GM23248 (cell line): ENCODE data around the gene RRN3. TPM values are rescaled to one million over a fixed set of nuclear protein-coding genes. Genes with fewer than 3 reads are reported as not detected.
"Not testable (repeated sequence)": the region's sequence is repeated elsewhere in the genome, so short reads cannot be mapped to it uniquely, and the experiment has no call there.

Experiments used
- DNase-seq: peaks from one replicate; pipeline ENCODE4 v3.0.0-alpha.2; 2015
- H2AFZ ChIP-seq: fragments of 200-600 bp; sonication (generic); 2 replicates; pipeline ENCODE4 v1.6.1; 2016; ENCODE audit warnings: antibody characterized with exemption
- H3F3A ChIP-seq: fragments of 200-600 bp; sonication (generic); 2 replicates; pipeline ENCODE4 v1.6.1; 2016; ENCODE audit warnings: mild to moderate bottlenecking, antibody characterized with exemption, mixed run types; ENCODE audit not compliant: insufficient read depth
- H3K27ac ChIP-seq: fragments of 200-600 bp; sonication (generic); 2 replicates; pipeline ENCODE4 v1.5.1; 2016; ENCODE audit warnings: mild to moderate bottlenecking
- H3K27me3 ChIP-seq: fragments of 200-600 bp; sonication (generic); replicated peaks from 2 replicates; pipeline ENCODE4 v1.6.1; 2016; ENCODE audit warnings: mild to moderate bottlenecking; ENCODE audit not compliant: insufficient read depth
- H3K36me3 ChIP-seq: fragments of 200-600 bp; sonication (generic); 2 replicates; pipeline ENCODE4 v1.6.1; 2016; ENCODE audit warnings: low read depth, mild to moderate bottlenecking
- H3K4me1 ChIP-seq: fragments of 200-600 bp; sonication (generic); 2 replicates; pipeline ENCODE4 v1.6.1; 2016; ENCODE audit warnings: mild to moderate bottlenecking; ENCODE audit not compliant: insufficient read depth
- H3K4me2 ChIP-seq: fragments of 200-600 bp; sonication (generic); one replicate; pipeline ENCODE4 v1.6.1; 2016; ENCODE audit warnings: mild to moderate bottlenecking; ENCODE audit not compliant: unreplicated experiment
- H3K4me3 ChIP-seq: fragments of 200-600 bp; sonication (generic); 2 replicates; pipeline ENCODE4 v1.5.1; 2016; ENCODE audit warnings: mild to moderate bottlenecking
- H3K79me2 ChIP-seq: fragments of 200-600 bp; sonication (generic); 2 replicates; pipeline ENCODE4 v1.6.1; 2016; ENCODE audit warnings: mild to moderate bottlenecking; ENCODE audit not compliant: insufficient read depth
- H3K9ac ChIP-seq: fragments of 200-600 bp; sonication (generic); 2 replicates; pipeline ENCODE4 v1.6.1; 2016; ENCODE audit warnings: mild to moderate bottlenecking
- H3K9me2 ChIP-seq: fragments of 200-600 bp; sonication (generic); 2 replicates; pipeline ENCODE4 v1.6.1; 2016; ENCODE audit warnings: mixed run types, mild to moderate bottlenecking, moderate library complexity; ENCODE audit not compliant: insufficient read depth
- H3K9me3 ChIP-seq: fragments of 200-600 bp; sonication (generic); one replicate; pipeline ENCODE4 v1.6.1; 2017; ENCODE audit warnings: low read depth
- H4K20me1 ChIP-seq: fragments of 200-600 bp; sonication (generic); 2 replicates; pipeline ENCODE4 v1.6.0; 2016; ENCODE audit not compliant: insufficient read depth
- EZH2 ChIP-seq: fragments of 200-600 bp; sonication (generic); IDR thresholded peaks from 2 replicates; pipeline ENCODE4 v1.6.1; 2018; ENCODE audit warnings: antibody characterized with exemption, mild to moderate bottlenecking; ENCODE audit not compliant: insufficient read depth, poor library complexity, severe bottlenecking
- EZH2phosphoT487 ChIP-seq: fragments of 200-600 bp; sonication (generic); IDR thresholded peaks from 2 replicates; pipeline ENCODE4 v1.6.1; 2018; ENCODE audit warnings: antibody characterized with exemption, moderate library complexity, mild to moderate bottlenecking, low read depth; ENCODE audit not compliant: insufficient read depth
- WGBS, 2 experiments: methylation state at CpG; one replicate each; pipeline ENCODE4 v1.1.6; 2015 to 2017; ENCODE audit warnings: low lambda C conversion rate in 2 of 2, low coverage in 1 of 2; ENCODE audit errors: missing lambda C conversion rate in 2 of 2; 5-methylcytosine and 5-hydroxymethylcytosine counted together
- in situ Hi-C: fragments of 300-500 bp; cut with MboI; formaldehyde crosslinking; loops from 2 replicates; pipeline ENCODE4 v1.15.0; 2020
- polyA plus RNA-seq: library from polyadenylated mRNA; unstranded; fragments of >200 nt; fragmentation: Nextera tagmentation; extraction: Ambion mirVana; gene quantifications from 2 replicates; pipeline ENCODE4 v1.2.1, GENCODE V29; 2016
- total RNA-seq: library from RNA; depleted of rRNA; stranded (reverse); fragments of >200 nt; shearing (Covaris generic); gene quantifications from 2 replicates; pipeline ENCODE4 v1.2.3, GENCODE V29; 2014

RRN3 gene
- total and polyA plus RNA-seq, 2 experiments from 2014 or later: 24.8 to 36.2 TPM

DNA sequence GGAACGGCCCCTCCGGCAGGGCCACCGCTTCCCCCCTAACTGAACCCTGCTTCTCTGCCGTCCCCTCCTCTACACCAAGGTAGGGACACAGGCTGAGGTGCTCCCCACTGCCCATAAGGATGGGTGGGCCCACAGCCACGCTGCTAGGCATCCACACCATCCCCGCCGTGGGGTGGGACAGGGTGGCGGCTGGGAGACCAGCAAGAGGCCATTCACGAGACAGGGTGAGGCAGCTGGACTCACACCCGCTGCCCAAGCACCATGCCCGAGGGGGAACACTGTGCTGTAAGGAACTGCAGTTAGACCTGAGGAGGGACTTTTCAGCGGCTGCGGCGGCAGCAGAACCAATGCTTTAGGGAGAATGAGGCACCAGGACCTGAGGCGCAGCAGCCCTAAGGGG is 47.5 kb upstream of the RRN3 start:
- Histone ChIP-seq H3K9me3 (no peaks in the 10 kb centered on the region), H3K27me3 (no peaks in the 10 kb centered on the region), H3K4me1 (peaks cover 34% of the 10 kb centered on the region), H3F3A (0 out of 2 replicates have a peak, but pooled peaks cover 6% of the 10 kb centered on the region), H3K9ac (no peak overlapping the region), H3K36me3 (no peaks in the 10 kb centered on the region), H4K20me1 (no peaks in the 10 kb centered on the region; the same call in 1 of the 2 replicates), H3K79me2 (peaks cover 71% of the 10 kb centered on the region), H3K9me2 (no peaks in the 10 kb centered on the region), H3K4me2 (no peak overlapping the region), H2AFZ (no peak overlapping the region), H3K27ac (no peak overlapping the region), H3K4me3 (no peak overlapping the region)
- TF ChIP-seq EZH2 (no peak), EZH2phosphoT487 (no peak)
- in situ Hi-C loops: no loop called here
- peak; percentile 36 for DNase-seq
- WGBS, 2 experiments: 54 to 65% methylated on average over 8 to 12 of the region's 15 CpGs

DNA sequence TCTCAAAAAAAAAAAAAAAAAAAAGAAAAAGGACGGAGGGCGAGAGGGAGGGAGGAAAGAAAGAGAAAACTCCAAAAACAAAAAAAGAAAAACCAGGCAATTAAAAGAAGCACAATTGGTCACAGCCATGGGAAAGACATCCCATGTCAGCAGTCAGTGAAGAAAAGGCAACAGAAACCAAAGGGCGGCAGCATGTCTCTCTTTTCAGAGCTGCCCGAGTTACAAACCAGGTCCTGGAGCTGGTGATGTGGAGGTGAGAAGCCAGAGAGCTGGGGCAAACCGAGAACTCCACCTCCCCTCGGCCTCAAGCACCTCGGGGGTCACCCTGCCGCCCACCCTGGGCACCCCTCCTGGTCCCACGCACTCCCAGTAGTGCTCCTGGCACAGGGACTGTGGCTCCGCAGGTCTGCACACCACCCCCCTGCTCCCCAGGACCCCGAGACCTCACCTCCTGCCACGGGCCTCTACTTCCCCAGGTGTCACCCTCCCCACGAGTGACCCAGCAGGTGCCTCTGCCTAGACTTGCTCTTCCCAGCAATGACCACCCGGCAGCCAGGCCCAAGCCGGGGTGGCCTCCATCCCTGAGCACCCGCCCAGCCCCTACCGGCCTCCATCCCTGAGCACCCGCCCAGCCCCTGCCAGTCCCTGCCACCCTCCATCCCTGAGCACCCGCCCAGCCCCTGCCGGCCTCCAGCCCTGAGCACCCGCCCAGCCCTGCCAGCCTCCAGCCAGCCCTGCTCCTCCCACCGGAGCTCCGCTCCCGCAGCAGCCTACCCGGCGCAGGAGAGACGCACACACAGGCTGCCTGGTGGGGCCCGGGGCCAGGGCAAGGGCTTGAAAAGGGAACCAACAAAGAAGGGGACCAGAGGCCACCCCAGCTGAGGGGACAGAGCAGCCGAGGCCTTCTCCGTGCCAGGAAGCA is 46.6 kb upstream of the RRN3 start:
- peaks cover 26% of the 10 kb centered on the region for H3K4me1 ChIP-seq
- H2AFZ ChIP-seq, H3K4me3 ChIP-seq, H4K20me1 ChIP-seq, H3K9me3 ChIP-seq, H3K27ac ChIP-seq, H3F3A ChIP-seq, H3K36me3 ChIP-seq, H3K9me2 ChIP-seq, in situ Hi-C loops, H3K27me3 ChIP-seq: not testable (repeated sequence)
- peak; percentile 62 for DNase-seq
- 35 to 41% methylated on average over 19 to 29 of the region's 30 CpGs for WGBS, 2 experiments
- peak overlapping the region; percentile 36; the same call in 1 of the 2 replicates for H3K9ac ChIP-seq
- peaks cover 67% of the 10 kb centered on the region for H3K79me2 ChIP-seq
- peak overlapping the region; percentile 62 for H3K4me2 ChIP-seq

DNA sequence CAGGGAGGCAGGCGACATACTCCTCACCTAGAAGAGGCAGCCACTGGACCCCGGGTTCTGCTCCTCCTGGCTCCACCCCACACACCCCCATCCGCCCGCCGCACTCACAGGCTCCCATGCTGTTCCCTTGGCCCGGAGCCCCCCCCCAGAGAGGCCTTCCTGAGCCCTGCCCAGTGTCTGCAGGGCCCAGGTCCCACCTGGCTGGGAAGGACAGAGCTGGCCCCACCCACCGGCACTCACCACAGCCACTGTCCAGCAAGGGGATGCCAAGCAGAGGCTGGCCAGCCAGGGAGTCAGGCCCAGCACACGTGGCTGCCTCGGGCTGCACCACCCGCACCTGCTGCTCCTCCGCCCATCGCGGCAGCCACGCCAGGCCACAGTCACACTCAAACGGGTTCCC is 43.4 kb upstream of the RRN3 start:
- H3K9ac ChIP-seq, DNase-seq, H3K27me3 ChIP-seq, H4K20me1 ChIP-seq, in situ Hi-C loops, H3K4me2 ChIP-seq, H3K9me3 ChIP-seq, H3F3A ChIP-seq, H3K36me3 ChIP-seq, H3K27ac ChIP-seq, H3K9me2 ChIP-seq, H2AFZ ChIP-seq, H3K4me1 ChIP-seq, H3K4me3 ChIP-seq: not testable (repeated sequence)
- H3K79me2 ChIP-seq: peaks cover 39% of the 10 kb centered on the region
- WGBS, 2 experiments: 67 to 81% methylated on average over 1 to 6 of the region's 15 CpGs

DNA sequence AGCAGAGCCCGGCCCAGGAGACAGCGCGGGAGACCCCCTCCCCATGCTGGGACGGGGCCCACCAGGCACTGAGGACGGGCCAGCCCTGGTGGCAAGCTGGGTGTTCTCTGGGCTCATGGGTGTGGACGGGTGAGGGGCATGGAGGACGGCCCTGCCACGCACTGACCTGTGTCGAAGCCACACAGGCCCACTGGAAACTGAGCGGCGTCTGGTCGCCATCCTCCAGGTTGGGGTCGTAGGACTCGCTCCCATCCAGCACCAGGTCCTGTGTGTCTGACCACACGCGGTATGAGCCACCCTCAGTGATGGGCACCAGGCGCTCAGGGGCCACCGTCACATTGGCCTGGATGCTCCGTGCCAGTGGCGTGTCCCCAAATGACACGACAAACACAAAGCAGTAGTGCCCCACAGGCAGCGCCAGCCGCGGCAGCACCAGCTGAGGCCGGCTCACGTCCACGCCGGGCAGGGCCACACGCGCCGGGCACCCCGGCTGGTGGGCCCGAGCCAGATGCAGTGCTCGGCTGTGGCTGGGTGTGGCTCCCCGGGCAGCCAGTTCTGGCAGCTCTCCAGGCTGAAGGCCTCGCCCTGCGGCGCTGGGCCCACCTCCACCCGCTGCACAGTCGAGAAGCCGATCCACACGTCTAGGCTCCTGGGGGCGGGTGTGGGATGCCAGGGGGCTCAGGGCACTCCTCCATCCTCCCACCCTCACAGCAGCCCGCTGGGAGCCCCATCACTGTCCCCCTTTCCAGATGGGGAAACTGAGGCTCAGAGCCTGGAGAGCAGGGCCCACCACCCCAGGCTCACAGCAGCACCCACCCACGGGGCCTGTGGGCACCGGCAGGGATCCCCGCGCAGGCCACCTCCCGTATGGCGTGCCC is 41.6 kb upstream of the RRN3 start:
- H3K9me3 ChIP-seq, H3K27me3 ChIP-seq, in situ Hi-C loops, H3K4me2 ChIP-seq, H3K9ac ChIP-seq, H3K36me3 ChIP-seq, H3K27ac ChIP-seq, H4K20me1 ChIP-seq, DNase-seq, H2AFZ ChIP-seq, H3K4me3 ChIP-seq, H3K4me1 ChIP-seq, H3K9me2 ChIP-seq, H3F3A ChIP-seq: not testable (repeated sequence)
- peaks cover 22% of the 10 kb centered on the region for H3K79me2 ChIP-seq
- WGBS, 2 experiments: 79 to 91% methylated on average over 15 to 30 of the region's 50 CpGs

DNA sequence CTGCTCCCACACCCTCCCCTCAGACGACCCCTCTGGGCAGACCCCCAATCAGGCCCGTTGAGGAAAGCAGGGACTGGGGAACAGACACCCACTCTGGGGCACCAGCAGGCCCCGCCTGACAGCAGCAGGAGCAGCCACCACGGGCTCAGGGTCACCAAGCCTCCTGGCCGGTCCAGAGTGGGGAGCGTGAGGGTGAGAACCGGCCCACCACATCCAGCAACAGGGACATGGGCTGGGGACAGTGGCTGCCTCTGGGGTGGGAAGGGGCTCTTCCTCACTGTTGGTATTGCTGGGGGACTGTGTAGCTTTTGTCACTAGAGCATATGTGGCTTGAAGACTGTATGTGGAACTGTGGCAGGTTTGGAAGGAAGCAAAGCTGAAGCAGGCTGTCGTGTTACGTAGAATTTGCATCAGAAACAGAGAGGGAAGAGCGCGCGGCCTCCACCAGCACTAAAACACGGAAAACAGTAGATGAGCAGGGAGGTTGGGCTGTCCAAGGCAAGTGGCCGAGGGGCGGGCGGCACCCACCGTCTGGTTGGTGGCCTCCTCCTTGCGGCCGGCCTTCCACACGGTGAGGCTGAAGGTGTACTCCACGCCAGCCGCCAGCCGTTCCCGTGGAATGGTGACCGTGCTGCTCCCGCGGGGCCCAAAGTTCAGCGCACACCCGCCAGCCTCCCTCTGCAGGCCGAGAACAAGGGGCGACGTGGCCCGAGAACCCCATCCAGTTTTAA is 40.8 kb upstream of the RRN3 start:
- H3K9me2 ChIP-seq, H3K4me1 ChIP-seq, H3K4me2 ChIP-seq, in situ Hi-C loops, H4K20me1 ChIP-seq, H3K9ac ChIP-seq, H3F3A ChIP-seq, H3K36me3 ChIP-seq, H3K27me3 ChIP-seq, H3K4me3 ChIP-seq, H2AFZ ChIP-seq, DNase-seq, H3K9me3 ChIP-seq: not testable (repeated sequence)
- WGBS, 2 experiments: 96 to 100% methylated on average over 13 of the region's 33 CpGs
- H3K79me2 ChIP-seq: peaks cover 13% of the 10 kb centered on the region
- H3K27ac ChIP-seq: 0 out of 2 replicates have a peak overlapping the region, but pooled peaks have one; percentile 18

DNA sequence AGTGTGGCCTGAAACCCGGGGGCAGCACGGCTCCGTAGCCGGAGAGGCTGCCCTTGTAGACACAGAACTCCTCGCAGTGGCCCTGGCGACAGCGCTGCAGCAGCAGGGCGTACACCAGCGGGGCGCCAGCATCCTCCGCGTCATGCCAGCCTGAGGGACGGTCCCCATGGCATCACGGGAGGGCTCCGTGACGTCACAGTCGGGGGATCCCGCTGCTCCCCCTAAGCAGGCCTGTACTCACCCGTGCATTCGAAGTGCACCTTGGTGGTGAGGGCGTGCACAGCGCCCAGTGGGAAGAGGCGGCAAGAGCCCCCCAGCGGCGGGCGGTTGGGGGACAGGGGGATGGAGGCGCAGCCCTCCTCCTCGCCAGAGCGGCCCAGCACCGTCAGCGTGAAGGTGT is 39.5 kb upstream of the RRN3 start:
- DNase-seq, H3K9me3 ChIP-seq, H3K4me1 ChIP-seq, H3K4me2 ChIP-seq, in situ Hi-C loops, H3K27ac ChIP-seq, H3F3A ChIP-seq, H3K9me2 ChIP-seq, H4K20me1 ChIP-seq, H3K36me3 ChIP-seq, H2AFZ ChIP-seq, H3K27me3 ChIP-seq, H3K9ac ChIP-seq, H3K4me3 ChIP-seq: not testable (repeated sequence)
- peaks cover 11% of the 10 kb centered on the region; the same call in 1 of the 2 replicates for H3K79me2 ChIP-seq
- WGBS, 2 experiments: 97% methylated on average over 12 to 20 of the region's 31 CpGs
